Ectodermal cell (in vitro differentiated cells): ENCODE results near the gene SEBOX.

Source experiments
- H3K27ac ChIP-seq: 2 replicates; pipeline ENCODE4 v1.7.0; 2013; ENCODE audit warnings: mild to moderate bottlenecking, low read depth, low read length; ENCODE audit not compliant: insufficient read depth, poor library complexity, severe bottlenecking
- H3K27me3 ChIP-seq: 2 replicates; pipeline ENCODE4 v1.7.0; 2013; ENCODE audit warnings: mild to moderate bottlenecking, low read length; ENCODE audit not compliant: insufficient read depth, control insufficient read depth, poor library complexity, severe bottlenecking
- H3K36me3 ChIP-seq: one replicate; pipeline ENCODE4 v1.7.0; 2013; ENCODE audit warnings: low read length; ENCODE audit not compliant: control insufficient read depth, insufficient read depth
- H3K4me1 ChIP-seq: one replicate; pipeline ENCODE4 v1.7.0; 2013; ENCODE audit warnings: low read length; ENCODE audit not compliant: control insufficient read depth, insufficient read depth
- H3K4me3 ChIP-seq: 2 replicates; pipeline ENCODE4 v1.7.0; 2013; ENCODE audit warnings: low read depth, low read length, control low read depth; ENCODE audit not compliant: insufficient read depth
- H3K9me3 ChIP-seq: 2 replicates; pipeline ENCODE4 v1.7.0; 2013; ENCODE audit warnings: mild to moderate bottlenecking, low read length, moderate library complexity; ENCODE audit not compliant: control insufficient read depth
- WGBS, 2 experiments: methylation state at CpG; one replicate each; pipeline ENCODE4 v1.1.7; 2013; ENCODE audit warnings: missing lambda C conversion rate in 2 of 2; 5-methylcytosine and 5-hydroxymethylcytosine counted together

SEBOX gene

DNA sequence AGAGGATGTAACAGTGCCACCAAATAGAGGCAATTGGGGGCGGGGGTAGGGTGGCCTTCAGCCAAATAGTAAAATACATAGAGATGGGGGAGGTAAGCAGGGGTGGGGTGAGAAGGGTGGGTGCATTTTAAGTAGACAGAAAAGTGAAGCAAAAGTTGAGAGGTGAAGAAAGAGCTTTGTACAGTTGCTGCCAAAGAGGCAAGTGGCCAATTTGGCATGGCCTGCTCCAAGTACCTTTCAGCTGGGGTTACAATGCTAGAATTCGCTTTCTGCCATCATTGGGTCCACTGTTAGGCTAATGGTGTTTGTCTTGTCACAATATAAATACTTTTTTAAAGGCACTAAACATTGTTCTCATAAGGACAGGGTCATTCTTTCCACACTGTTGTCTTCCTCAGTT is 51.2 kb downstream of the SEBOX start:
- H3K27me3 ChIP-seq = no peaks in the 10 kb centered on the region

More for the DNA sequence above, 51.2 kb downstream of the SEBOX start:
- H3K4me1 ChIP-seq = peaks cover 13% of the 10 kb centered on the region
- WGBS, 2 experiments = 84 to 85% methylated on average over 1 to 2 of the region's 2 CpGs
- H3K36me3 ChIP-seq = no peaks in the 10 kb centered on the region
- H3K27ac ChIP-seq = no peak overlapping the region
- no peaks in the 10 kb centered on the region for H3K9me3 ChIP-seq
- no peak overlapping the region for H3K4me3 ChIP-seq
